HL-60/S4 treated with phorbol 12-myristate 13-acetate at 8.2 ng/mL for 4 days and 3 days (cell line): Measurements from ENCODE around the gene ATP6V1F.

Source experiments
- in situ Hi-C: fragments of 300-500 bp; cut with MboI; formaldehyde crosslinking; loops from 2 replicates; pipeline ENCODE4 v1.15.0; 2022; ENCODE audit warnings: low sequenced_read_pairs

ATP6V1F gene

DNA sequence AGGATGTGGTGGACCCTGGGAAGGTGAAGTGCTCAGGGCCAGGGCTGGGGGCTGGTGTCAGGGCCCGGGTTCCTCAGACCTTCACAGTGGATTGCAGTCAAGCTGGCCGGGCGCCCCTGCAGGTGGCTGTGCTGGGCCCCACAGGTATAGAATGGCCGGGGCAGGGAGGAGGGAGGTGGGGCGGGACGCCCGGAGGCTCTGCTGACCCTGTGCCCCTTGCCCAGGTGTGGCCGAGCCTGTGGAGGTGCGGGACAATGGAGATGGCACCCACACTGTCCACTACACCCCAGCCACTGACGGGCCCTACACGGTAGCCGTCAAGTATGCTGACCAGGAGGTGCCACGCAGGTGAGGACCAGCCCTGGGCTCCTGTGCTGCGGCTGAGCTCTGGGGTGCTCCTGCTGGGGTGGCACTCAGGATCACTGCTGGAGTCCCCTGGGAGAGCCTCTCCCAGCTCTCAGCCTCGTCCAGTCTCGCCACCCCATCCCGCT lies 14.9 kb upstream of the ATP6V1F start:
- in situ Hi-C loops: no loop called here

DNA sequence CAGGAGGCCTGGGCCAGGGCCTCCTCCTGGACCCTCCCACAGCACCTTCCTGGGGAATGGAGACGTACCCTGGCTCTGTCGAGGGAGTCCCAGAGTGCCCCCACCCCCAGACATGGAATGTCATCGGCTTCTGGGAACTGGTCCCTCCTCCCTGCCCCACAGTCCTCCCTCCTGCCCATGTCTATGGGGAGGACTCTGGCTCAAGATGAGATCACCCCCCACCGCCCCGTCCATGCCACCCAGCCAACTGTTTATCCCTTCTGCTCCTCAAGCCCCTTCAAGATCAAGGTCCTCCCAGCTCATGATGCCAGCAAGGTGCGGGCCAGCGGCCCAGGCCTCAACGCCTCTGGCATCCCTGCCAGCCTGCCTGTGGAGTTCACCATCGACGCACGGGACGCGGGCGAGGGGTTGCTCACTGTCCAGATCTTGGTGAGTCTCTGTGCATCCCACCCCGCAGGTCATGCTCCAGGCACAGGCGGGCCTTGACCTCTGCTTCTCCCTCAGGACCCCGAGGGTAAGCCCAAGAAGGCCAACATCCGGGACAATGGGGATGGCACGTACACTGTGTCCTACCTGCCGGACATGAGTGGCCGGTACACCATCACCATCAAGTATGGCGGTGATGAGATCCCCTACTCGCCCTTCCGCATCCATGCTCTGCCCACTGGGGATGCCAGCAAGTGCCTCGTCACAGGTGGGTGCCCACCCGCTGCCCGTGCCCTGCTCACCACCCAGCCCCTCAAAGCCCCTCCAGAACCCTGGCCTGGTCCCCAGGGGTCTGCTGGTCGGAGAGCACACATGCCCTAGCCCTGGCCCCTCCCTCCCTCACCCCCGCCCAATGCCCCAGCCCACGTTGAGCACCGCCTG lies 14.1 kb upstream of the ATP6V1F start:
- in situ Hi-C loops: no loop called here

DNA sequence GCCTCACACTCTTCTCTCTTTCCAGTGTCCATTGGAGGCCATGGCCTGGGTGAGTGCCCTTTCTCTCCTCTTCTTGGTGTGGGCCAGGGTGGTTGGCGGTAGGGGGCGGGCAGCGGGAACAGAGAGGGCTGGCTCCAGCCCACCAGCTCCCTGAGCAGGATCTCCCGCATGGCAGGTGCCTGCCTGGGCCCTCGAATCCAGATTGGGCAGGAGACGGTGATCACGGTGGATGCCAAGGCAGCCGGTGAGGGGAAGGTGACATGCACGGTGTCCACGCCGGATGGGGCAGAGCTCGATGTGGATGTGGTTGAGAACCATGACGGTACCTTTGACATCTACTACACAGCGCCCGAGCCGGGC lies 13.5 kb upstream of the ATP6V1F start:
- in situ Hi-C loops: no loop called here

- in situ Hi-C loops: no loop called here
Measured at GRCh38 chr7:128849804-128850490, 12.7 kb upstream of the ATP6V1F start.

GRCh38 chr7:128852537-128853254 lies 10.0 kb upstream of the ATP6V1F start:
- in situ Hi-C loops: no loop called here

DNA sequence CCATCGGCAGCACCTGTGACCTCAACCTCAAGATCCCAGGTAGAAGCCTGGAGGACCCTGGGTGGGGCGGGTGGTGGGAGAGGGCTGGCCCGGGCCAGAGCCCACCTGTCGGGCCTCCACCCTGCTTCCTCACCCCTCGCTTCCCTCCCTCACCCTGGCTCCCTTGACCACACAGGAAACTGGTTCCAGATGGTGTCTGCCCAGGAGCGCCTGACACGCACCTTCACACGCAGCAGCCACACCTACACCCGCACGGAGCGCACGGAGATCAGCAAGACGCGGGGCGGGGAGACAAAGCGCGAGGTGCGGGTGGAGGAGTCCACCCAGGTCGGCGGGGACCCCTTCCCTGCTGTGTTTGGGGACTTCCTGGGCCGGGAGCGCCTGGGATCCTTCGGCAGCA lies 8.9 kb upstream of the ATP6V1F start:
- in situ Hi-C loops: no loop called here

- in situ Hi-C loops: no loop called here
Measured at GRCh38 chr7:128854396-128854795, 8.3 kb upstream of the ATP6V1F start.

GRCh38 chr7:128855559-128855958 lies 7.1 kb upstream of the ATP6V1F start:
- in situ Hi-C loops: no loop called here

GRCh38 chr7:128856001-128856718 lies 6.5 kb upstream of the ATP6V1F start:
- in situ Hi-C loops: no loop called here

GRCh38 chr7:128858380-128859231 lies 4.0 kb upstream of the ATP6V1F start:
- in situ Hi-C loops: no loop called here

DNA sequence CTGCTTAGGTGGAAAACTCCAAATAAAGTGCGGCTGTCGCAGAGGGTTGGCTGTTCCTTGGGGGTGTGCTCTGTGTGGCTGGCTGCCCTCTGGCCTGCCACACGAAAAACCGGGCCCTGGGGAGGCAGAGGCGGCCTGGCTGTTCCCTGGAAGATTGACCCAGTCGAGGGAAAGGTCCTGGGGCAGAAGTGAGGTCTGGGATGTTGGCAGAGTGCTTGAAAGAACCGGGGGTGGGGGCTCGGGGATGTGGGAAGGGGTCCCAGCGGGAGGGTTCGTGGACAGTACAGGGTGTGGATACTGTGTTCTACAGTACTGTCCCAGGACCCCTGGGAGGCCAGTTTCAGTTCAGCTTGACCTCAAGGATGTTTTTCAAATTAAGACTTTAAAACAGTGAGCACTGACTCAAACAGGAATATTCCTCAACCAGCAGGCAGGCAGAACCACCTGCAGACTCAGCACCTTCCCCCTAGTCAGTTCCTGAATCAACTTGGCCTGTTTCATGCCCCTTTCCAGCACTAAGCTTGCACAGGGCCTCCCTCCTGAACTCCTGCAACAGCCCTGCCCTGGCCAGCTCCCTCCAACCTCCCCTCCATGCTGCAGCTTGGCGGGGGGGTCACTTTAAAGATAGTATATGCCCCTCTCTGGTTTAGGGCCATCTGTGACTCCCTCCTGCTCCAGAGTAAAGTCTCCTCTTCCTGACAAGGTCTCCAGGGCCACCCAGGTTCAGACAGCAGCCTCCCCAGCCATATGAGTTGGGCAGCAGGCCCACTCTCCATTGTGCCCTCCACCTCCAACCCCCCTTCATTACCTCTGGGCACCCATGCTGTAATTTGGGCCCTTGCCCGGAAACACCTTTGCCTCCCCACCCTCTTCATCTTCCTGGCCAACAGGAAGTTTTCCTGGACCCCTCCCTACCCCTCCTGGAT lies 3.2 kb upstream of the ATP6V1F start:
- in situ Hi-C loops: no loop called here

GRCh38 chr7:128860158-128861073 lies 2.2 kb upstream of the ATP6V1F start:
- in situ Hi-C loops: no loop called here

DNA sequence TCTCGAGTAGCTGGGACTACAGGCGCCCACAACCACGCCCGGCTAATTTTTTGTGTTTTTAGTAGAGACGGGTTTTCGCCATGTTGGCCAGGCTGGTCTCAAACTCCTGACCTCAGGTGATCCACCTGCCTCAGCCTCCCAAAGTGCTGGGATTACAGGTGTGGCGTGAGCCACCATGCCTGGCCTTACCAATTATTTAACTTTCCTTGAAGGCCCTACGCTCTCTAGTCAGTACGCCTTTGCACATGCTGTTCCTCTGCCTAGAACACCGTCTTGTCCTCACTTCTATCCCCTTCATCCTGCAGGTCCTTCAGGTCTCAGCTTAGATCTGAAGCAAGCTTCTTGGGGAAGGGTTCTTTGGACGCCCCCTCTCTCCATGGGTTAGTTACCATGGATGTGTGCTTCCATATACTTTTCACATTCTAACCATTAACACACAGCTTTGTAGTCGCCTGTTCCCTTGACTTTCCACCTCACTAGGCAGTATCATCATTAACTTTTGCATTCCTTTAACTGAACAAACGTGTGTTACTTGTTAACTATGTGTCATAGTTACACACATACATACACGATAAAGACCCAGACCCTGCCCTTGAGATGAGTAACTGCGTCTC lies 592 bp upstream of the ATP6V1F start:
- in situ Hi-C loops: no loop called here

DNA sequence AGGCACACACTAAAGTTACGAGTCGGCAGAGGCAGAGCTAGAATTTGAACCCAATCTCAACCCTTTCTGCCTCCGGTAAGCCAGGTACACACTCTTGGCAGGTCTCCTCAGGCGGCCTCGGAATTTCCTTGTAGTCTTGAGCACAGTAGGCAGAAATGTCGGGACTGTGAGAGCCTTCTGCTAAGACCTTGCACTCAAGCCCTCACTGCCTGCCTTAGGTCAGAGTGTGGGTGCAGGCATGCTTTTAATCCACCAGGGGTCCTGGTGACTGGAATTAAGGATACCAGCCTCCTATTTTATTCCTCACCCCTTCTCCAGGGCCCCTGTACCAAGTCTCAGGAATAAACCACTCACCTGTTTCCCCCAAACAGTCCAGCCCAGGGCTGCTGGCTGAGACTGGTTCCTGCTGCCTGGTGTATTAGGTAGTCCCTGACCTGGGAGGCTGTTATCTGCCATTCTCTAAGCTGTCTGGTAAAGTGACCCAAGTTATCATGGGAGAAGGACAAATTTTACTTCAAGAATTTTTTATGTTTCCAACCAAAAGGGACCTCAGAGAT lies 855 bp downstream of the ATP6V1F start:
- in situ Hi-C loops: no loop called here

- in situ Hi-C loops: no loop called here
Measured at GRCh38 chr7:128865303-128865702, 2.6 kb downstream of the ATP6V1F start.

- in situ Hi-C loops: no loop called here
Measured at GRCh38 chr7:128865996-128866877, 3.6 kb downstream of the ATP6V1F start.
